Femur (tissue), 1 donor: ENCODE results near the gene ANKH.
"Not testable (repeated sequence)": the region's sequence is repeated elsewhere in the genome, so short reads cannot be mapped to it uniquely, and the experiment has no call there.

Experiments
- DNase-seq: peaks from one replicate; pipeline ENCODE4 v3.0.0-alpha.2; 2017

The ANKH gene

GRCh38 chr5:14824499-14824898 is 47.1 kb downstream of the ANKH start:
- no peak for DNase-seq

- DNase-seq = no peak
Observed at GRCh38 chr5:14821100-14821845, 50.3 kb downstream of the ANKH start.

GRCh38 chr5:14818931-14819790 is 52.4 kb downstream of the ANKH start:
- no peak for DNase-seq

DNA sequence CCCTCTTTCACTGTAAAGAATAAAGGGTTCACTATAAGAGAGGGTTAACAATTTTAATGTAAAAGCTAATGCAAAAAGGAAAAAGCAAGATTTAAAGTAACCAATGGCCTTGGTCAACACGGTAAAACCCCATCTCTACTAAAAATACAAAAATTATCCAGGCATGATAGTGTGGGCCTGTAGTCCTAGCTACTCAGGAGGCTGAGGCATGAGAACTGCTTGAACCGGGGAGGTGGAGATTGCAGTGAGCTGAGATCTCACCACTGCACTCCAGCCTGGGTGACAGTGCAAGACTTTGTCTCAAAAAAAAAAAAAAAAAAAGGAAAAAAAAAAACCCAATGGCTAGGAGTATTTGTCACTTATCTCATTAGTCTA is 53.8 kb downstream of the ANKH start:
- DNase-seq = not testable (repeated sequence)

GRCh38 chr5:14816999-14817761 is 54.4 kb downstream of the ANKH start:
- no peak for DNase-seq

GRCh38 chr5:14816374-14816998 is 55.1 kb downstream of the ANKH start:
- DNase-seq = no peak

DNA sequence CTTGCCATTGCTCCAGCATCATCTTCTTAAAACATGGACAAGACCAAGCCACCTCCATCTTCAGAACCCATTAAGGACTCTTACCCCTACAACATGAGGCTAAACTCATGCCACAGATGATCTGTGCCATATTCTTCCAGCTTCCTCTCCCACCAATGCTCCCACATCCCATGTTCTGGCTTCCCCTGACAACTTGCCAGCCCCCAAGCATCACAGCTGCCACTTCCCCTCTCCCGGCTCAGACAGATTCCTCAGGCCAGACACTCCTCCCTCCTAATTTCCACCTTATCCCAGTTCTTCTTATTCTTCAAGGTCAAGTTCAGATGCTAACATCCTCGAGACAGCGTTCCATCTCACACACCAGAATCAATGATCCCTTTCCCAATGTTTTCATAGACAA is 57.8 kb downstream of the ANKH start:
- DNase-seq = no peak

GRCh38 chr5:14812166-14812565 is 59.4 kb downstream of the ANKH start:
- no peak for DNase-seq

DNA sequence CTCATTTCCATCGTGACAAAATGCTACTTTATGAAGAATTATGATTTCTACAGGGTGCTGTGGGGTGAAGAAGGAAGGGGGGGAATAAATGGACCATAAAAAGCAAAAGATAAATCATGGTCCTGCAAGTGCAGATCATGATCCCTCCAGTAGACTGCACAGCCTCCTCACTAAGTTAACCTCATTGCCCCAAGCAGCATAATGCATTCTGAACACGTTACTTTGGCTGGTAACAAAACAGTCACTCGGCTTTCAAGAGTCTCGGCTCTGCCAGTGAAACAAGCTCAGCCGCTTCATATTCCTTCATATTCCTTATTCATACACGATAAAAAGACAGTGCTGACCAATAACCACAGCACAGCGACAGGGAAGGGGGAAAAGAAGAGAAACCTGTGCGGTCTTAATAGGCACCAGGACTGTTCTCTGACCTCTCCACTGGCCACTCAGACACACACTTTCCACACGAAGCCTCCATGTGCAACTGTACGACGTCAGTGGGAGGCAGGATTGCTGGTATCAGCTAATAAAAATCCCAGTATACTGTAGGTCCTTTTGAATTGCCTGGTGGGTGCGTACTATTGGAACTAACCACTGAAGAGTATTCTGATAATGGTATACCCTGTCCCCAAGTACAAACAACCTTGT is 60.5 kb downstream of the ANKH start:
- no peak for DNase-seq

DNA sequence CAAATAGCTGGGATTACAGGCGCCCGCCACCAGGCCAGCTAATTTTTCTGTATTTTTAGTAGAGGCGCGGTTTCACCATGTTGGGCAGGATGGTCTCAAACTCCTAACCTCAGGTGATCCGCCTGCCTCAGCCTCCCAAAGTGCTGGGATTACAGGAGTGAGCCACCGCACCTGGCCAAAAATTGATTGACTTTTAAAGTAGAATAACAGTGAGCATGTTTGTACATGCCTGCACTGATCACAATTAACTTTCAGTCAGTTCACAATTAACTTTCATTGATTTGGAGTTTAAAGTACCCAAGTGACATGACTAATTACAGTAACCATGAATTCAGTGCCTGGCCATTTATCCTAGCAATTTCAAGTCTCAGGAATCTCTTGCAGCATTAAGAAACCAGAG is 61.3 kb downstream of the ANKH start:
- no peak for DNase-seq

GRCh38 chr5:14809369-14810155 is 62.0 kb downstream of the ANKH start:
- peak; percentile 46 for DNase-seq

DNA sequence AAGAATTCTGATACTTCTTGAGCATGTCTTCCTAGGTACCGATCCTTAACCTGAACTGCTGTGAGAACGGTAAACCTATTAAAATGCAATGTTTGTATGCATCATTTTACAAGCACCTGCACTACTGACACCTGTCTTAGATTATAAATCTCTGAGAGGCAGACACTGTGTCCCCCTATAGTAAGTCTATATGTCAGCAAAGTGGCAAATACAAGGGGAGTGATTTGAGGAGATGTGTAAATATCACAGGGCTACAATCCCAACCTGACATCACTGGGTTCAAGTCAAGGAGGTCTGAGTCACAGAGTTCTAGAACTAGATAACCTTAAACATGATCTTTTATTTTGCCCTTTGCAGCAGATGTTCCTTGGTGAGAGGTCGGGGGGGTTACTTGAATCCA is 64.1 kb downstream of the ANKH start:
- no peak for DNase-seq

DNA sequence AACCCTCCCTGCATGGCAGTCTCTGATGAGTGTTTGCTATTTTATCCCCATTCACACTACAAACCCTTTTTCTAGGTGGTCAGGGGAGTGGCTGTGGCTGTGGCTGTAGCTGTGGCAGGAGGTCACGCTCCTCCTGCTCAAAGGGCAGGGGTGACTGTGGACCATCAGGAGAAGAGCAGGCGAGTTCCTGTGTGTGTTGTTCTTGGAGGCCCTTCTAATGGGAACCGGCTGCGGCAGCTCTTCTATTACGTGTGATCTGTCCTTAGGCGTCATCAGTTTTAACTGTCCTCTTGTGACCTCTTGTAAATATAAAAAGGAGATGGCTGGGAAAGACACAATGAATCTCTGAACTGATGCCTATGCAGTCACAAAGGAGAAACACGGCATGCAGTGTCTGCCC is 65.1 kb downstream of the ANKH start:
- DNase-seq = peak; percentile 54

DNA sequence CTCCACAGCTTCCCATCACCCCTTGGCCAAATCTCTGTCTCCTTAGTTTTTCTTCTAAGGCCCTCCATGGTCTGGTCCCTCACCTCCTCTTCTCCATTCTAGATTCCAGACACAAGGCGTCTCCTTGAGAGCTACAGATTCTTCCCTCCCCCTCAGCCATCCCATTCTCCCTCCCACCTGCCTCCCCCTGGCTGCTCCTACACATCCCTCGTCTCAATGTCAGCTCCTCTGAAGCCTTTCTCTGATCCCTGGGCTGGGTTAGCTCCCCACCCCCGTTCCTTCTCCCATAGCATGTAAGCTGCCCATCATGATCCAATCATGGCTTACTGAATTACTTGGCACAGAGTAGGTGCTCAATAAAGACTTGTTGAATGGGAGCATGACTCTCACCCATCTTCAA is 69.0 kb downstream of the ANKH start:
- DNase-seq = no peak

- DNase-seq = no peak
Observed at GRCh38 chr5:14801792-14802191, 69.8 kb downstream of the ANKH start.

DNA sequence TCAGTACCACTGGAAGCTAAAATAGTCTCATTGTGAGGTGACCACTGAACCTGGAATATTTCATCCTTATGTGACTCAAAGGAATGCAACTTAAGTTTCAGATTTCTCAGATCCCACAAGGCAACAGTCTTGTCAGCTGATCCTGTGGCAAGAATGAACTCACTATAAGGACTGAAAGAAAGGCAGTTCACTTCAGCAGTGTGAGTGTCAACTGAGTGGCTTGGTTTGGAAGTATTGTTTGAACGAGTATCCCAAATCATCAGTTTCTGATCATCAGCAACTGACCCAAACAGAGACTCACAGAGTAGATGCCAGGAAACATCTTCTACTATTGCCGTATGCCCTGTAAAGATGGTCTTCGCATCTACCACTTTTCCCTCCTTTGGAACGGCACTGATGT is 74.2 kb downstream of the ANKH start:
- DNase-seq = not testable (repeated sequence)

GRCh38 chr5:14794583-14795230 is 76.9 kb downstream of the ANKH start:
- no peak for DNase-seq

GRCh38 chr5:14793851-14794250 is 77.7 kb downstream of the ANKH start:
- DNase-seq = no peak

DNA sequence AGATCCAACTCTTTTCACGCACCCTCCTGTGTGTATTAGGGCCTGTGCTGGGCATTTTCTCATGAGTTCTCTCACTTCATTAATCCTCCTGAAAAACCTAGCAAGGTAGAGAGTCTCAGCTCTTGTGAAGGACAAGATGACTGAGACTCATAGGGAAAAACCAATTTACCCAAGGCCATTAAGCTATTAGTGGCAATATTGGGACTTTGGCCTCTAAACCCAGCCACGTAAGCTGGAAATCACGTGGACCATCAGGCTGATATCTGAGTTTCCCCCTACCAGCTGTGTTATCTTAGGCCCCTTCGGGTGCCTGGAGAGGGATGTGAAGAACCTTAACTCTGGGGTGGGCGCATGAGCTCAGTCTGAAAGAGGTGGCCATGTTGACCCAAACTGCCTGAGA is 80.7 kb downstream of the ANKH start:
- no peak for DNase-seq

DNA sequence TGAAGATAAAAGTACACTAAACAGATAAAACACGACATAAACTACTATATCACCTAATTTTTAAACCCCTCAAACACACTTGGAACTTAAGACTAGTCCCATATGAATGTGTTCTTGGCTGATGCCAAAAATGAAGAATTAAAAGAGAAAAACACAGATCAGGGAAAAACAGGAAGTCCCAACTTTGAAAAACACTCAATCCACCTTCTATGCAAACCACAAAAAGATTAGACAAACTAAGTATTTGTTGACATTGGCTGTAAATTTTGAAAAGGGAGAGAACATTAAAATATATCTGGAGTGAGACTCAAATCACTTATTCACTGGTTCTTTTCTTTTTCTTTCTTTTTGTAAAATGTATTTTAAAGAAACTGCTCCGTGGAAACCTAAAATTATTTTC is 81.4 kb downstream of the ANKH start:
- DNase-seq = no peak
